Measurements from ENCODE around the gene MYH10.

MYH10 gene

DNA sequence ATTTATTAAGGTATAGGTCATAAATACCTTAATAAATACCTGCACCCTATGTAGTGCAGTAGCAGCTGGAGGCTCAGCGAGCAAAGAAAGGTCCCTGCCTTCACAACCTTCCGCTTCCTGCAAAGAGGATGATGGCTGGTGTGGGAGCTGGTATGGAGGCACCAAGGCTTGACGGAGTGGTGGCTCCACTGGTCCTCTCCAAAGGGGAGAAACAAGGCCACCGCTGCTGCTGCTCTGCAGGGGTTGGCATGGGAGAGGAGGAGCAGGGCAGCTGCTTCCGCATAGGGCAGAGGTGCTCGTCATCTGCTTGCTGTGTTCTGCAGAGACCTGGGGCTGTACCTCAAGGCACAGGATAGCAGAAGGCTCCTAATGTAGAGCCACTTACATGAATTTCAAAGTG, 142.0 kb downstream of the MYH10 start:
- H3K36me3 ChIP-seq (replicated peaks; ENCODE audit: insufficient read depth, low read length): peaks cover 3% of the 10 kb centered on the region; the same call in 1 of the 2 replicates
- no peaks in the 10 kb centered on the region for H3K4me1 ChIP-seq (ENCODE audit: low read length)
- H4K20me1 ChIP-seq (ENCODE audit: insufficient read depth, low read length): no peaks in the 10 kb centered on the region
- no peak overlapping the region for H3K9ac ChIP-seq (ENCODE audit: low read length)
- no peak overlapping the region for H2AFZ ChIP-seq (ENCODE audit: low read length)
- no peak for TF ChIP-seq CTCF (IDR thresholded peaks at IDR 0.05; ENCODE audit: low read length)
- TF ChIP-seq EZH2phosphoT487 (IDR thresholded peaks at IDR 0.05; ENCODE audit: low read length): no peak
- no peak for TF ChIP-seq EZH2 (optimal IDR thresholded peaks at IDR 0.05; ENCODE audit: low read depth, low read length)
- no peaks in the 10 kb centered on the region for H3K9me3 ChIP-seq (replicated peaks; ENCODE audit: insufficient read depth, low read length)
- H3K79me2 ChIP-seq (ENCODE audit: low read length): no peaks in the 10 kb centered on the region
- no peaks in the 10 kb centered on the region for H3K9me2 ChIP-seq (replicated peaks; ENCODE audit: insufficient read depth, low read length)
- no peaks in the 10 kb centered on the region for H3F3A ChIP-seq (ENCODE audit: insufficient read depth, low read length)
- H3K27ac ChIP-seq (ENCODE audit: low read length): no peak overlapping the region
- H3K27me3 ChIP-seq (replicated peaks; ENCODE audit: insufficient read depth, low read length): no peaks in the 10 kb centered on the region
- H3K4me2 ChIP-seq (ENCODE audit: low read depth, low read length): no peak overlapping the region
- H3K4me3 ChIP-seq (ENCODE audit: low read length): no peak overlapping the region
- DNase-seq: no peak

- H3K9ac ChIP-seq (ENCODE audit: low read length): no peak overlapping the region
- no peak overlapping the region for H2AFZ ChIP-seq (ENCODE audit: low read length)
- H3F3A ChIP-seq (ENCODE audit: insufficient read depth, low read length): no peaks in the 10 kb centered on the region
- H3K27ac ChIP-seq (ENCODE audit: low read length): no peak overlapping the region
- H3K4me2 ChIP-seq (ENCODE audit: low read depth, low read length): no peak overlapping the region
- H3K4me3 ChIP-seq (ENCODE audit: low read length): no peak overlapping the region
- H3K79me2 ChIP-seq (ENCODE audit: low read length): no peaks in the 10 kb centered on the region
- H3K9me3 ChIP-seq (replicated peaks; ENCODE audit: insufficient read depth, low read length): no peaks in the 10 kb centered on the region
- H3K27me3 ChIP-seq (replicated peaks; ENCODE audit: insufficient read depth, low read length): no peaks in the 10 kb centered on the region
- no peaks in the 10 kb centered on the region for H3K4me1 ChIP-seq (ENCODE audit: low read length)
- H3K9me2 ChIP-seq (replicated peaks; ENCODE audit: insufficient read depth, low read length): no peaks in the 10 kb centered on the region
- peaks cover 4% of the 10 kb centered on the region for H3K36me3 ChIP-seq (replicated peaks; ENCODE audit: insufficient read depth, low read length)
- no peaks in the 10 kb centered on the region for H4K20me1 ChIP-seq (ENCODE audit: insufficient read depth, low read length)
- DNase-seq: no peak
- TF ChIP-seq EZH2phosphoT487 (IDR thresholded peaks at IDR 0.05; ENCODE audit: low read length) (no peak), CTCF (IDR thresholded peaks at IDR 0.05; ENCODE audit: low read length) (no peak), EZH2 (optimal IDR thresholded peaks at IDR 0.05; ENCODE audit: low read depth, low read length) (no peak)
Measured at GRCh38 chr17:8487743-8488142, 142.8 kb downstream of the MYH10 start.

DNA sequence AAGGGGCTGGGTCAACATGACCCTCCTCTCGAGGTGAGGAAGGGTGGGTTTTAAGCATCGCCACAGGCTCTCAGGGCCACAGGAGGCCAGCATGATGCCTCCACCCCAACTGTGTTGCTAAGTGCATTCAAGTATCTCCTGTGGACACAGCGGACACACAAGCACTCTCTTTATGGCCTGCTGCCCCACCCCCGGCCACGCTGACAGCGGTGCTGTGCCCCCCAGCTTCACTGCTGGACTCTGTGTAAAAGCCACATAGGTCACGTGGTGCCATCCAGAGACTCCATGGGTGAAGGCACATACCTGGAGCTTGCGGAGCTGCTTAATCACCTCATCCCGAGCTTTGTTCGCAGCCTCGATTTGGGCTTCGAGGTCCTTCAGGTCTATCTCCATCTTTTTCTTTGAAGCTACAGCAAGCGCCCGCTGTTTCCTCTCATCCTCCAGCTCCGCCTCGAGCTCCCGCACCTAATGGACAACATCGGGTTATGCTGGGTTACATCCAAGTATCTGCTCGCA, 143.3 kb downstream of the MYH10 start:
- Histone ChIP-seq H3K27ac (ENCODE audit: low read length) (no peak overlapping the region), H3K27me3 (replicated peaks; ENCODE audit: insufficient read depth, low read length) (no peaks in the 10 kb centered on the region), H2AFZ (ENCODE audit: low read length) (no peak overlapping the region), H3F3A (ENCODE audit: insufficient read depth, low read length) (no peaks in the 10 kb centered on the region), H4K20me1 (ENCODE audit: insufficient read depth, low read length) (no peaks in the 10 kb centered on the region), H3K4me3 (ENCODE audit: low read length) (no peak overlapping the region), H3K4me1 (ENCODE audit: low read length) (no peaks in the 10 kb centered on the region), H3K36me3 (replicated peaks; ENCODE audit: insufficient read depth, low read length) (peaks cover 4% of the 10 kb centered on the region), H3K9me3 (replicated peaks; ENCODE audit: insufficient read depth, low read length) (no peaks in the 10 kb centered on the region), H3K79me2 (ENCODE audit: low read length) (no peaks in the 10 kb centered on the region), H3K4me2 (ENCODE audit: low read depth, low read length) (no peak overlapping the region), H3K9ac (ENCODE audit: low read length) (no peak overlapping the region), H3K9me2 (replicated peaks; ENCODE audit: insufficient read depth, low read length) (no peaks in the 10 kb centered on the region)
- DNase-seq: no peak
- no peak for TF ChIP-seq EZH2 (optimal IDR thresholded peaks at IDR 0.05; ENCODE audit: low read depth, low read length)
- TF ChIP-seq CTCF (IDR thresholded peaks at IDR 0.05; ENCODE audit: low read length): no peak
- no peak for TF ChIP-seq EZH2phosphoT487 (IDR thresholded peaks at IDR 0.05; ENCODE audit: low read length)

Measured in MM.1S (cell line).